Endothelial cell of umbilical vein (primary cell): ENCODE measurements around the gene SRRM3.

Experiments used
- CTCF ChIP-seq, 2 donors: IDR thresholded peaks; 1 replicate in 1 of 2; 2 replicates in 1 of 2; pipeline ENCODE4 v1.5.1; 2011; ENCODE audit warnings: low read length in 2 of 2, mild to moderate bottlenecking in 2 of 2, moderate library complexity in 2 of 2, control low read depth in 1 of 2, inconsistent platforms in 1 of 2, low read depth in 1 of 2; ENCODE audit not compliant: insufficient read depth in 1 of 2; ENCODE audit errors: extremely low read depth in 1 of 2
- EZH2 ChIP-seq: IDR thresholded peaks from 2 replicates; pipeline ENCODE4 v1.6.1; 2012; ENCODE audit warnings: borderline replicate concordance, low read depth, mild to moderate bottlenecking, moderate library complexity, low read length, inconsistent platforms; ENCODE audit not compliant: severe bottlenecking
- FOS ChIP-seq: IDR thresholded peaks from 2 replicates; pipeline ENCODE4 v1.6.1; 2011; ENCODE audit warnings: mild to moderate bottlenecking, low read length, moderate library complexity, borderline replicate concordance; ENCODE audit not compliant: insufficient read depth
- JUN ChIP-seq: IDR thresholded peaks from 2 replicates; pipeline ENCODE4 v1.6.1; 2011; ENCODE audit warnings: borderline replicate concordance, low read depth; ENCODE audit not compliant: insufficient read length, insufficient read depth
- MAX ChIP-seq: IDR thresholded peaks from 2 replicates; pipeline ENCODE4 v1.6.1; 2011; ENCODE audit not compliant: insufficient read depth, insufficient read length
- POLR2A ChIP-seq: IDR thresholded peaks from 2 replicates; pipeline ENCODE4 v1.6.1; 2012; ENCODE audit warnings: low read depth, mild to moderate bottlenecking, control low read depth, low read length
- POLR2AphosphoS5 ChIP-seq: IDR thresholded peaks from 2 replicates; pipeline ENCODE4 v1.6.1; 2012; ENCODE audit warnings: low read depth, mild to moderate bottlenecking, control low read depth, low read length, moderate library complexity; ENCODE audit not compliant: insufficient read depth

- TF ChIP-seq CTCF (IDR thresholded peaks at IDR 0.05; ENCODE audit: extremely low read depth in 1 of 2, insufficient read depth in 1 of 2, low read depth in 1 of 2, low read length in 2 of 2), result no peak
- no peak for TF ChIP-seq POLR2A
- no peak for TF ChIP-seq POLR2AphosphoS5
- TF ChIP-seq FOS, result no peak
- no peak for TF ChIP-seq EZH2
- TF ChIP-seq MAX, result no peak
- TF ChIP-seq JUN, result no peak
Measured at GRCh38 chr7:76265299-76265698, 63.6 kb downstream of the SRRM3 start.
